RWPE1 (cell line): ENCODE data around the gene ZBTB42.

Experiments
- CTCF ChIA-PET: fragments of 350-600 bp; sonication (Branson Sonifier 250); formaldehyde crosslinking; extraction: SDS; loops from one replicate; lab custom pipeline; 2021; lab: Yijun Ruan, JAX
- POLR2A ChIA-PET: fragments of 400-600 bp; formaldehyde crosslinking; extraction: SDS; loops from one replicate; lab custom pipeline; 2020; ENCODE audit warnings: antibody characterized with exemption; ENCODE audit not compliant: low non-redundant PET; lab: Yijun Ruan, JAX
- DNase-seq: peaks from one replicate; pipeline ENCODE4 v3.0.0; 2012; ENCODE audit warnings: low spot score
- H3K27ac ChIP-seq: fragments of 450-650 bp; 2 replicates; pipeline ENCODE4 v1.5.1; 2017
- TF ChIP-seq, protein P1 (sequence below): fragments of 450-650 bp; conservative IDR thresholded peaks from 2 replicates; pipeline ENCODE4 v1.5.1; 2017; ENCODE audit warnings: low read depth, mild to moderate bottlenecking

Gene ZBTB42

DNA sequence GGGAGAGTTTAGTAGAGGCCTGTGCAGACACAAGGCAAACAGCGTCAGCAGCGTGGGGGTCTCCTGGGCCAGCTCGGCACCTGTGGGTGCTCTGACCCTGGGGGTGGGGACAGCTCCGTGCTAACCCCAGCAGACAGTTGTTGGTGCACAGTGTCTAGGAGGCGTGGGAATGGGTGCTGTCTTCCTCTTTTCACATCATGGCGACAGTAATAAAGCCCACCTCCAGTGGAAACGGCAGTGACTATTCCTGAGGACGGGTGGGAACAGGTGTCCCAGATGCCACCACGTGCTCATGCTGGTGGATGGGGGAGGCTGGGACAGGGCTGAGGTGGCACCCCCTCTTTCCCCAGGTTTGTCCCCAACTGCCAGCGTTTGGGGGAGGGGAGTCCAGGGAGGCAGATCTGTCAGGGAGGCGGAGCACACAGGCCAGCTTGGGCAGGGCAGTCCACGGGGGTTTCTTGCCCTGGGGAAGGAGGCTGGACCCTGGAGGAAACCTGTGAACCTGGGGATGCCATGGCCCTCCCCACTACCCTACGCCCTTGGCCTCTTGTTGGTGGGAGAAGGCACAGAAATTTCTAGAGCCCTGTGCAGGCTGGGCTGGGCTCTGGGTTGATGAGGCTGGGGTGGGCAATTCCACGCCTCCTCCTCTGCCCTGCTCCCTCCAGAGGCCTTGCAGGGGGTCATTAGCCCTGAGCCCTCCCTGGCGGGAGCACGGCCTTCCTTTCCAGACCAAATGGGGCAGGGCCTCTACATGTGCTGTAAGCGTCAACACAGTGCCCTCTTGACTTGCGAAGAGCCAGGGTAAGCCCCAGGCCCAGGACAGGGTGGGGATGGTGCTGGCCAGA, 3.8 kb downstream of the ZBTB42 start:
- CTCF ChIA-PET, result interaction anchor here (0.6 kb wide), 1 partner anchor 16 kb away, joined by 3 read pairs; no protein-coding TSS in a partner anchor

DNA sequence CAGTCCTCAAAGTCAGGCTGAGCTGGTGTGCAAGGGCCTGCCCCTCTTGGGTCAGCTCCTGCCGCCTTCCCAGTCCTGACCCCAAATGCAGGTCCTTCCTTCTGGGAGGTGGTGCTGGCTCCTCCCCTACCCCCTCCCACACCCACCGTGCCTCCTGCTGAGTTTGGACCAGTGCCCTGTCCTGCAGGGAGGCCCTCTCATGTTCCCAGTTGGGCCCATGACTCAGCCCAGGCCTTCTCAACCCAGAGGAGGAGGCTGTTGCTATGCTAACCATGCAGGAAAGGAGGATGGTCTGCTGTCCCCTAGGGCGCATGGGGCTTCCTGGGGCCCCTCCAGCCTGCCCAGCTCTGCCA, 4.4 kb downstream of the ZBTB42 start:
- H3K27ac ChIP-seq, result peak overlapping the region; percentile 50
- no peak for DNase-seq
- TF ChIP-seq, protein P1, sequence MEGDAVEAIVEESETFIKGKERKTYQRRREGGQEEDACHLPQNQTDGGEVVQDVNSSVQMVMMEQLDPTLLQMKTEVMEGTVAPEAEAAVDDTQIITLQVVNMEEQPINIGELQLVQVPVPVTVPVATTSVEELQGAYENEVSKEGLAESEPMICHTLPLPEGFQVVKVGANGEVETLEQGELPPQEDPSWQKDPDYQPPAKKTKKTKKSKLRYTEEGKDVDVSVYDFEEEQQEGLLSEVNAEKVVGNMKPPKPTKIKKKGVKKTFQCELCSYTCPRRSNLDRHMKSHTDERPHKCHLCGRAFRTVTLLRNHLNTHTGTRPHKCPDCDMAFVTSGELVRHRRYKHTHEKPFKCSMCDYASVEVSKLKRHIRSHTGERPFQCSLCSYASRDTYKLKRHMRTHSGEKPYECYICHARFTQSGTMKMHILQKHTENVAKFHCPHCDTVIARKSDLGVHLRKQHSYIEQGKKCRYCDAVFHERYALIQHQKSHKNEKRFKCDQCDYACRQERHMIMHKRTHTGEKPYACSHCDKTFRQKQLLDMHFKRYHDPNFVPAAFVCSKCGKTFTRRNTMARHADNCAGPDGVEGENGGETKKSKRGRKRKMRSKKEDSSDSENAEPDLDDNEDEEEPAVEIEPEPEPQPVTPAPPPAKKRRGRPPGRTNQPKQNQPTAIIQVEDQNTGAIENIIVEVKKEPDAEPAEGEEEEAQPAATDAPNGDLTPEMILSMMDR, result no peak
- POLR2A ChIA-PET, result no interaction called here
- CTCF ChIA-PET, result interaction anchor here (0.6 kb wide), 1 partner anchor 15 kb away, joined by 3 read pairs; no protein-coding TSS in a partner anchor

More for the DNA sequence above, 3.8 kb downstream of the ZBTB42 start:
- POLR2A ChIA-PET, result no interaction called here
- H3K27ac ChIP-seq, result peak overlapping the region; percentile 50
- DNase-seq, result no peak
- TF ChIP-seq, protein P1, result no peak

DNA sequence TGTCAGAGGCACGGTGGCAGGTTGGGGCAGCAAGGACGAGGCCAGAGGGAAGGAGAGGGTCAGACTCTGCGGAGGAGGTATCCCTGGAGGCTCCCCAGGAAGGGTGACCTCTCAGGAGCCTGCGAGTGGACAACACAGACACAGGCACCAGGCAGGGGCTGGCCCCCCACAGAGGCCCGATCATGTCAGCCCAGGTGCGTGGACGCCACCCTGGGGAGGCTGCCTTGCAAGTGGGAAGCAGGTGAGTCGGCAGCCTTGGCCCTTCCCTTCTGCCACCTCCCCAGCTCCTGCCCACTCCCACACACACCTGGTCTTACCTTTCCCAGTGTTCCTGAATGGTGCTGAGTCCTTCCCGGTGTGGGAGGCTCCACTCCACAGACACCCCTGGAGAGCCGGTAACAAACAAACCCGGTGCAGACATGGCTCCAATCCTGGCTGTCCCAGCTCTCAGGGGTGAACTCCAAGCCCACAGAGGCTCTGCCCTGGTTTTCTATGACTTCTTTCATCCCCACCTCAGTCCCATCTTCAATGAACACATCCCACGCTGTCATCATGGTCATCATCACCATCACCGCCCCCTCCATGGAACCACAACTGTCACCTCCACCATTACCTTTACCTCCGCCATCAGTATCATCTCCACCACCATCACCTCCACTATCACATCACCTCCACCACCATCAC, 5.2 kb downstream of the ZBTB42 start:
- DNase-seq, result no peak
- peak overlapping the region; percentile 50 for H3K27ac ChIP-seq
- POLR2A ChIA-PET, result no interaction called here
- TF ChIP-seq, protein P1, result no peak
- CTCF ChIA-PET, result interaction anchor here (0.6 kb wide), 1 partner anchor 39 kb away, joined by 5 read pairs; no protein-coding TSS in a partner anchor

DNA sequence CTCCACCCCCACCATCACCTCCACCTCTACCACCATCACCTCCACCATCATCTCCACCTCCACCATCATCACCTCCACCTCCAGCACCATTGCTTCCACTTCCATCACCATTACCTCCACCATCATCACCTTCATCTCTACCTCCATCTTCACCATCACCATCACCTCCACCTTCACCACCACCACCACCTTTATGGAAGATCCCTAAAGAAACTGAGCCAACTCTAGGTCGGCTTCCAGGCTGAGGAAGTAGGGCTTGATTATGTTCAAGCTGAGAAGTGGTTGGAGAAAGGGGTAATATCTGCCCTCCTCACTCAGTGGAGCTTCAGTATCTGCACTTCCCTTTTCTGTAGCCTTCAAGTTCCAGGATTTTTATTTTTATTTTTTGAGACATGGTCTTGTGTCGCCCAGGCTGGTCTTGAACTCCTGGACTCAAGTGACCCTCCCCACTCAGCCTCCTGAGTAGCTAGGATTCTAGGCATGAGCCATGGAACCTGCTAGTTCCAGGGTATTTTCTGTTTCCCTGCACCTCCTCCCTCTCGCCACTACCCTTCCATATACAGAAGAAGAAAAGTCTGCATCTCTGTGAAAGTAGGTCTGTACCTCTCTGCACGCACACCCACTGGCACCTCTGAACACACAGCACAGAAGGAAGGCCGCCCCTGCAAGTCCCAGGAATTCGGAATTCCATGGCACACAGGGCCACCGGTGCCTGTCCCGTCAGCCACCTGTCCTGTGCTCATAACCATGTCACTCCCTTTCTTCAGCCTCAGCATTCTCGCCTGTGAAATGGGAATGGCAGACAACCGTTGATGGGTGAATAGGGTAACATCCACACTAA, 5.9 kb downstream of the ZBTB42 start:
- DNase-seq, result no peak
- TF ChIP-seq, protein P1, result no peak
- H3K27ac ChIP-seq, result no peak overlapping the region
- CTCF ChIA-PET, result interaction anchor here (0.6 kb wide), 1 partner anchor 38 kb away, joined by 5 read pairs; no protein-coding TSS in a partner anchor
- POLR2A ChIA-PET, result no interaction called here

DNA sequence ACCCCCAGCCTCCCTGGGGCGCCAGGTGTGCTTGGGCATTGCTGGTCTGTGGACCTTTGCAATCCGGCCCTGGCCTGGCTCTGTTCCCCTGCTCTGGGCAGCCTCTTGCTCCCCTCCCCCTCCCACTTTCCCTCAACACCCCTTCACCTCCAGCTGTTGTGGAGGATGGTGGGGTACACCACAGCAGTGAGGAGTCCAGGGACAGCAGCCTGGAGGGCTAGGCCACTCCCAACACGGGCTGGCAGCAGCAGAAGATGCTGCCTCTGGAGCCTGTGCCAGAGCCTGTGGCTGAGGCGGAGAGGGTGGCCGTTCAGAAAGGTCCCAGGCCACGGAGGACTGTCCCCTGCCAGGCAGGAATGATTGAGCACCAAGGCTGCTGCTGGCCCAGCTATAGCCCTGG, 7.6 kb downstream of the ZBTB42 start:
- TF ChIP-seq, protein P1, result no peak
- no peak for DNase-seq
- ChIA-PET CTCF (no interaction called here), POLR2A (no interaction called here)
- no peak overlapping the region for H3K27ac ChIP-seq

DNA sequence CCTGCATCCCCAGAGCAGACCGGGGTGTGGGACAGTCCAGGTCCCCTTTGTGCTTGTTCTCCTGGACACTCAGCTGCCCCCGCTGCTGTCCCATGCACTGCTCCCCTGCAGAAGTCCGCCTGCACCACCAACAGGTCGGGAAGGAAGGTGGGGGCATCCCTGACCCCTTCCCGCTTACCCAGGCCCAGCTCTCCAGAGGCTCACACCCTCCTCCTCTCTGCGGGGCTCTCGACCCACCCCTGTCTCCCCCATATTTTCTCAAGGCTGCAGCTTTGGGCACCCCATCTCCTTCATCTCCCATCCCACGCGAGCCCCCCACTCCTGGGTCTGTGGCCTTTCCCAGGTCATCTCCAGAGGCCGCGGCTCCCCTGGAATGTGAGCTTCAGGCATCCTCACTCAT, 9.4 kb downstream of the ZBTB42 start:
- H3K27ac ChIP-seq, result no peak overlapping the region
- ChIA-PET POLR2A (no interaction called here), CTCF (no interaction called here)
- TF ChIP-seq, protein P1, result no peak
- DNase-seq, result no peak
